Cortex of kidney (tissue), 1 donor: ENCODE measurements around the gene ATMIN.

ENCODE experiments used
- DNase-seq: peaks from one replicate; lab custom pipeline; 2025; lab: John Stamatoyannopoulos, UW

The ATMIN gene, protein sequence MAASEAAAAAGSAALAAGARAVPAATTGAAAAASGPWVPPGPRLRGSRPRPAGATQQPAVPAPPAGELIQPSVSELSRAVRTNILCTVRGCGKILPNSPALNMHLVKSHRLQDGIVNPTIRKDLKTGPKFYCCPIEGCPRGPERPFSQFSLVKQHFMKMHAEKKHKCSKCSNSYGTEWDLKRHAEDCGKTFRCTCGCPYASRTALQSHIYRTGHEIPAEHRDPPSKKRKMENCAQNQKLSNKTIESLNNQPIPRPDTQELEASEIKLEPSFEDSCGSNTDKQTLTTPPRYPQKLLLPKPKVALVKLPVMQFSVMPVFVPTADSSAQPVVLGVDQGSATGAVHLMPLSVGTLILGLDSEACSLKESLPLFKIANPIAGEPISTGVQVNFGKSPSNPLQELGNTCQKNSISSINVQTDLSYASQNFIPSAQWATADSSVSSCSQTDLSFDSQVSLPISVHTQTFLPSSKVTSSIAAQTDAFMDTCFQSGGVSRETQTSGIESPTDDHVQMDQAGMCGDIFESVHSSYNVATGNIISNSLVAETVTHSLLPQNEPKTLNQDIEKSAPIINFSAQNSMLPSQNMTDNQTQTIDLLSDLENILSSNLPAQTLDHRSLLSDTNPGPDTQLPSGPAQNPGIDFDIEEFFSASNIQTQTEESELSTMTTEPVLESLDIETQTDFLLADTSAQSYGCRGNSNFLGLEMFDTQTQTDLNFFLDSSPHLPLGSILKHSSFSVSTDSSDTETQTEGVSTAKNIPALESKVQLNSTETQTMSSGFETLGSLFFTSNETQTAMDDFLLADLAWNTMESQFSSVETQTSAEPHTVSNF

DNA sequence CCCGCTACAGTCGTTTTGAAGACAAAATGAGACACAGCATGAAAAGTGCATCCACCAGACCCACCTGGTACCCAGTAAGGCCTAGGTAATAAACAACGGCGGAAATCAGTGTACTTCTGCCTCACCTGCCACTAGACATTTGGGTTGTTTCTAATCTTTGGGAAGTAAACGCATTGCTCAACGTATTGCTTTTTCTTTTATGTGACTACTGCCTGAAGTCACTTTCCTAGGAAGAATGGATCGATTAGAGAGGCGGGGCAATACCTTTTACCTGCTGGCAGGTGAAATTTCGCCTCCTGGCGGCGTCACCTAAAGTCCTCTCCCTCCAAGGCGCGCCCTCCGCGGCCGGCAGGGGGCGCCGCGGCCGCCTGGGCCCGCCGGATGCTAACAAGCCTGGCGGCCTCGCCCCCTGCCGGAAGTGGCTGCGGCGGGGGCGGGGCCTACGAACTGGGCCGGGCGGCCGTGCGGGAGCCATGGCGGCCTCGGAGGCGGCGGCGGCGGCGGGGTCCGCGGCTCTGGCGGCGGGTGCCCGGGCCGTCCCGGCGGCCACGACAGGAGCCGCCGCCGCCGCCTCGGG lies at the start of gene ATMIN:
TSS of gene ATMIN (plus strand) at position 445 of the 577 bp plus-strand sequence. CDS start at position 474, 29 bp downstream.
- peak; percentile 31 for DNase-seq

DNA sequence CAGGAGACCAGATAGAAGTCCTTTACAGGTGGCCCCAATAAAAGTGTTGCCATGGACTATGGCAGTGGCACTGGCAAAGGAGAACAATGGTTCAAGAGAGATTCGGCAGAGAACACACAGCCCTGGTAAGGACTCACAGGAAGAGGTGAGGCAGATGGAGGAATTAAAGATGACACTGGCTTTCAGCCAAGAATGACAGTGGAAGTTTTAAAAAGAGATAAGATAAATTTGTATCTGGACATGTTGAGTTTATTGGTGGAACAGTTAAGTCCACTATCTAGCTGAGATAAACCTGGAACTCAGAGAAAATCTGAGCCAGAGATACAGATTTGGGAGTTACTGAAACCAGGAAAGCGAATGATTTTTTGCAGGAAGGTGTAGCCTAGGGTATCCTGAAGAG lies 49.1 kb upstream of the ATMIN start:
- no peak for DNase-seq

DNA sequence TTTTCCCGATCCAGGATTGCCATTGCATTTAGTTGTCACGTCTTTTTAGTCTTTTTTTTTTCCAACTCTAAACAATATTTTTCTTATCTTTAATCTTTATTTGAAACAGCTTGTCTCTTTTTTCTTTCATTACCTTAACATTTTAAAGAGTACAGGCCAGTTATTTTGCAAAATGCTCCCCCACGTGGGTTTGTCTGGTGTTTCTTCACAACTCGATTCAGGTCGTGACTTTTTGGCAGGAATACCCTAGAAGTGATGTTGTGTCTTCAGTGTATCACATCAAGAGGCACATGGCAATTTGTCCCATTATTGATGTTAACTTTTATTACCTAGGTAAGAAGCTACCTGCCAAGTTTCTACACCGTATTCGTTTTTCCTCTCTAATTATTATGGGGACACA lies 46.9 kb upstream of the ATMIN start:
- no peak for DNase-seq

DNA sequence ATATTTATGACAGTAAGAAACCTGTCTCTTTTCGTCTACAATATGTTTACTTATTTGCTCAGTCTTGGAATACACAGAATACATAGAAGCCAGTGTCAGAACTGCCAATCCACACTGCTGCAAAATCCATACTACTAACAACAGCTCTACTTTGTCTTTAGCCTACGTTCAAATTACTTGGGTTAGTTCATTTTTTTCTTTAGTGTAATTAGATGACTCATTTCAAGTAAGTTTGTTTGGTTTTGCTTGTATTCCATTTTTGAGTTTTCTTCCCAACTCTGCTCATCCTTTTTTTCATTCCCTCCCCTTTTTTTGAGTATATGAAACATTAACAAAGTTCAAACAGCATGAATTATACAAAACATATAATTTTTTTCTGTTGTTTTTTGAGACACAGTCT lies 45.8 kb upstream of the ATMIN start:
- no peak for DNase-seq

DNA sequence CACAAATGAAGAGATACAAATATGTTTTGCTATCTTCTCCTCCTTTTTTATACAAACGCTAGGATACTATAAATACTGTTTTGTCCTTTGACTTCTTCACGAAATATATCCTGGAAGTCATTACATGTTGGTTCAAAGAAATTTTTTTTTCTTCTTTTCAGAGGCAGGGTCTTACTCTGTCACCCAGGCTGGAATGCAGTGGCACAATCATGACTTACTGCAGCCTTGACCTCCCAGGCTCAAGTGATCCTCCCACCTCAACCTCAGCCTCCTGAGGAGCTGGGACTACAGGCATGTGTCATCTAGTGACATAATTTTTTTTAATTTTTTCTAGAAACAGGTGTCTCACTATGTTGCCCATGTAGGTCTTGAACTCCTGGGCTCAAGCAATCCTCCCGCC lies 45.1 kb upstream of the ATMIN start:
- DNase-seq, result no peak

DNA sequence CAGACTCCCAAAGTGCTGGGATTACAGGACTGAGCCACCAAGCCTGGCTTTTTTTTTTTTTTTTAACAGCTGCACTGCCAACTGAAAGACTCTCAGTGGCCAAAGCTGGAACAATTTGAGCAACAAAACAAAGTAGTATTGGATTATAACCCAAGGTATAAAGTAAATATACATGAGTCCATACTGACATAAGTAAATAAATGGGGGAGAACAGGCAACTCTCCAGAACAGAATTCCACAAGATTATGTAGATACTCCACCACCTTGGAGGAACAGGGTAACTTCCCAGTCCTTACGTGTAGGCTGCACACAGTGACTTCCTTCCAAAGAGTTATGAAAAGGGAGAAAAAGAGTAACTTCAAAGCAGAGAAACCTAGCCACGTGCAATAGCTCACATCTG lies 44.7 kb upstream of the ATMIN start:
- DNase-seq, result no peak

DNA sequence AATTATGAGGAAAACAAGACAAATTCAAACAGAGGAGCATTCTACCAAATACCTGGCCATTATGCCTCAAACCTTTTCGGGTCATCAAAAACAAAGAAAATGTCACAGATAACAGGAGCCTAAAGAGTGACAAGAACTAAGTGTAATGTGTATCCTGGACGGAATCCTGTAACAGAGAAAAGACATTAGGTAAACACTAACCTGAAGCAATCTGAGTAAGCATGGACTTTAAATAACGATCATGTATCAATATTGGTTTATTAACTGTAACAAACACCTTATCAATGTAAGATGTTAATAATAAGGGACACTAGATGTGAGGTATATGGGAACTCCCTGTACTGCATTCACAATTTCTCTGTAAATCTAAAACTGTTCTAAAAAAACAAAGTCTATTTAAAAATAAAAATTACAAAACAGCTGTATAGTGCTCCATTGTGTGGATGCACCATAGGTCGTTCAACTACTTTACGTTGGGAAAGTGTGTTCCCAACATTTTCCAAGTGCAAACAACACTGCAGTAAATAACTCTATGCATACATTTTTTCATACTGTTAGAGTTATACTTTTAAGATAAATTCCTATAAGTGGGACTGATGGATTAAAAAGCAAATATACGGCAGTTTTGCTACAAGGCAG lies 43.7 kb upstream of the ATMIN start:
- no peak for DNase-seq

DNA sequence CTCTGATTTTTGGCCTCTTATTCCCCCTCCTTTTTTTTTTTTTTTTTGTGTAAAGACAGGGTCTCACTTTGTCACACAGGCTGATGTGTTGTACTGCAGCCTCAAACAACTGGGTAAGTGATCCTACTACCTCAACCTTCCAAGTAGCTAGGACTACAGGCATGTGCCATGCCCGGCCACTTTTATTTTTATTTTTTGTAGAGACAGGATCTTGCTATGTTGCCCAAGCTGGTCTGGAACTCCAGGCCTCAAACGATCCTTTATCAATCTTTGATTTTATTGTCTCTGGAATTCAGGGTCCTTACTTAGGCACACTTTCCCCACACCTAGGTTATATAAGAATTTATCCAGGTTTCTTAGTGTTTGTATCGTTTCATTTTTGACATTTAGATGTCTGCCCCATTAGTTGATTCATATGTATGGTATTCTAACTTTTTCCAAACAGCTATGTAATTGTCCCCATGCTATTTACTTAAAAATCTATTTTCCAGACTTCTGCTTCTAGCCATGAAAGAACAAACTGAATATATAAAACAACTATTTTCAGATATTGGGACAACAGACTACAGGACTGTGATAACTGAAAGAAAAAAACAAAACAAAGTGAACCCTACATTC lies 42.9 kb upstream of the ATMIN start:
- DNase-seq, result no peak

DNA sequence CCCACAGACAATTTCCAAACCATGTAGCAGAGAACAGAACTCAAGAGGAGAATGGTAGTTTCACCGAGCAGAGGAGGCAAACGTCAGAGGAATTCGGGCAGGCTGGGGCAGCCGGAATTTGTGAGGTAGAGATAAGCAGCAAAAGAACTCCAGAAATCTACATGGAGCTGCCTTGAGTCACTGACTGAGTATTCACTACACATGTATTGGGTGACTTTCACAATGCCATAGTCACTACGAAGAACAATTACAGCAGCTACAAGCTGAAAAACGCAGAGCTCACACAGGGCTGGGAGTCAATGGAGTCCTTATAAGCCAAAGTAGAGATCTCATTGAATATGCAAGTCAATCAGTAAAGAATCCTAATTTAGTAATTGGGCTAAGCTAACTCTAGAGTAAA lies 42.3 kb upstream of the ATMIN start:
- no peak for DNase-seq

DNA sequence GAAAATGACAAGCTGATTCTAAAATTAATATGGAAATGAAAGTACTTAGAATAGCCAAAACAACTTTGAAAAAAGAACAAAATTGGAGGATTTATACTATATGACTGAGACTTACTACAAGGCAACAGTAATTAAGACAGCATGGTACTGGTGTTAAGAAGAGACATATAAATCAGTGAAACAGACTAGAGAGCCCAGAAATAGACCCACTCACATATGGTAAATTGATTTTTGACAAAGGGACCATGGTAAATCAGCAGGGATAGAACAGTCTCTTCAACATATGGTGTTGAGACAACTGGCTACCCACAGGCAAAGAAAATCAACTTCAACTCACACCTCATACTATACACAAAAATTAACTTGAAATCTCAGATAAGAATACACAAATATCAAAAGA lies 41.8 kb upstream of the ATMIN start:
- DNase-seq, result no peak

DNA sequence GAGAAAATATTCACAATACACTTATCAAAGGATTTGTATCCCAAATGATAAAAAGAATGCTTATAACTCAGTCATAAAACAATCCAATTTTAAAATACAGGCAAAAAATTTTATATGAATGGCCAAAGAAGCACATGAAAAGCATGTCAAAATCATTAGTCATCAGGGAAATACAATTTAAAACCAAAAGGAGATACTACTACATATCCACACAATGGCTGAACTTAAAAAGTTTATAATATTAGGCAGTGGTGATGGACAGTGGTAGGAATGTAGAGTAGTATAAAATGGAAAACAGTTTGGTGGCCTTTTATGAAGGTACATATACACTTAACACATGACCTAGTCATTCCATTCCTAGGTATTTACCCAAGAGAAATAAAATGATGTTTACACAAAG lies 41.2 kb upstream of the ATMIN start:
- DNase-seq, result no peak

DNA sequence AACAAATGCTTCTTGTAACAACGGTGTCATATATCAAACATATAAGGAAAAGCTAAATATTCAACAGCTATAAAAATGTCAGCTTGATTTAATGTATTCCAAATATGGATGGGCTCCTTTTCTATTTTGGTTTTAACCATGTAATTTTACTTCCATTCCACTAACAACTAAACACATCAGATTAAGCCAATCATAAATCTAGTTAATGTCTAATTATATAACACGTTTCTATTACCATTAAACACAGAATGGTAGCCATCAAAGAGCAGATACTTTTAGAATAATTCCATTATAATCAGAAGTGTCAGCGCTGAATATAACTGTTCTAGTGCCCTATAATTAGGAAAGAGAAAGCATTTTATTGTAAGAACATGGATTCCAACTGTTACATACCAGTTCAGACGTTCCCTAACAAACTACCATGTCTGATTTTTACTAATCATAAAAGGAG lies 38.9 kb upstream of the ATMIN start:
- no peak for DNase-seq

DNA sequence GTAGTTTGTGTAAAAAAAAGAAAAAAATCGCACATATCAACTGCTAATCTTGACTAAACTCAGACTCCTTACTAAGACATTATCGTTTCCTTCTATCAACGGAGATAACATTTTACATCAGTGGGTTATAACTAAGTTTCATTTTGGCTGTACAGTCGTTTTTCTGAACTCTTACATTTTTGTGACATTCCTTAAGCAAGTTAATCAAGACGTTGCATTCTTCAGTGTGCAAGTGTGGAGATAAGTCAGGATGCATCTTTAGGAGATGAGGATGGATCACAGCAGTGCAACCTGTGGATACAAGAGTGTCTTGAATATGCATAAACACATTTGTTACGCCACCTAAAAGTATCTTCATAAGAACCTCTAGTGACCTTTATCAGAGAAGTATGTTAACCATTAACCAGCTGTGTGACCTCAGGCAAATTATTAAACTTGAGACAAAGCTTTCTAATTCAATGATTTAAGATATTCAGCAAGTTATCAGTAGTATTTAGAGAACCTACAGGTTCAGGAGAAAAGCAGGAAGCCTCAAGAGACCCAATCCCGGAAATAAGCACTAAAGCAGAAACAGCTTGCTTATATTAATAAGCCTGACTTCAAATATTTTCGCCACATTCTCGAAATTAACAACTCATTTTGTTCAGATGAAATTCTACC lies 38.4 kb upstream of the ATMIN start:
- DNase-seq, result no peak

DNA sequence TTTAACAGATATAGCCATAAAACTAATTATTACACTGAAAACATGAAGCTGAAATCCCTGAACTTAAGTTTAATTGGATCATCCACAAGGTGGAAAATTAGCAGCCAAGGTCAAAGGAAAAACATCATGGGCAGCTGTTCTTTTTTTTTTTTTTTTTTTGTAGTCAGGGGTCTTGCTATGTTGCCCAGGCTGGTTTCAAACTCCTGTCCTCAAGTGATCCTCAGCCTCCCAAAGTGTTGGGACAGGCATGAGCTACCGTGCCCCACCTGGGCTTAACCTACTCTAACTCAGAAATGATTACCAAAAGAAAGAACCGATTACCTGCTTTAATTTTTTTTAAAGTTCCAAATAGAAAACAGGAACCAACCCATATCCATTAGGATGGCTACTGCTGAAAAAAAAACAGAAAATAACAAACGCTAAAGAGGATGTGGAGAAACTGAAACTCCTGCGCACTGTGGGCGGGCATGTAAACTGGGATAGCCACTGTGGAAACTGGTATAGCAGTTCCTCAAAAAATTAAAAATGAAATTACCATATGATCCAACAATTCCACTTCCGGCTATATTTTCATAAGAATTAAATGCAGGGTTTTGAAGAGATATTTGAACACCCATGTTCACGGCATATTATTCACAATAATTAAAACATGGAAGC lies 37.5 kb upstream of the ATMIN start:
- no peak for DNase-seq

DNA sequence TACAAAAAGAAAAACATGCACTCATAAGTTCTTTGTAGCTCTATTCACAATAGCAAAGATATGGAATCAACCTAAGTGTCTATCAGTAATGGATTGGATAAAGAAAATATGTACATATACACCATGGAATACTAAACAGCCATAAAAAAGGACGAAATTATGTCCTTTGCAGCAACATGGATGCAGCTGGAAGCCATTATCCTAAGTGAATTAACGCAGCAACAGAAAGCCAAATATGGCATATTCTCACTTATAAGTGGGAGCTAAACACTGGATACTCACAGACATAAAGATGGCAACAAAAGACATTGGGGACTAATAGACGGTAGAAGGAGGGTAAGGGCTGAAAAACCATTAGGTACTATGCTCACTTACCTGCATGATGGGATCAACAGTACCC lies 34.8 kb upstream of the ATMIN start:
- no peak for DNase-seq

DNA sequence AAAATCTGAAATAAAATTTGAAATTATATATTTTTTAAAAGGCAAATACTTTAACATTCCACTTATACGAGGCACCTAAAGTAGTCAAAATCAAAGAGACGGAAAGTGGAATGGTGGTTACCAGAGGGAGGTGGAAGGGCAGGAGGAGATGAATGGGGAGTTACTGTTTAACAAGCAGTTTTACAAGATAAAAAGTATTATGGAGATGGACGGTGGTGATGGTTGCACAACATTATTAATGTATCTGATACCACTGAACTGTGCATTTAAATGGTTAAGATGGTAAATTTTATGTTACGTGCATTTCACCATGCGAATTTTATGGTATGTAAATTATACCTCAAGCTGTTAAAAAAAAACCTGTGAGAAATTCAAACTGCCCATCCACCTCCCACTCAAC lies 34.3 kb upstream of the ATMIN start:
- no peak for DNase-seq

DNA sequence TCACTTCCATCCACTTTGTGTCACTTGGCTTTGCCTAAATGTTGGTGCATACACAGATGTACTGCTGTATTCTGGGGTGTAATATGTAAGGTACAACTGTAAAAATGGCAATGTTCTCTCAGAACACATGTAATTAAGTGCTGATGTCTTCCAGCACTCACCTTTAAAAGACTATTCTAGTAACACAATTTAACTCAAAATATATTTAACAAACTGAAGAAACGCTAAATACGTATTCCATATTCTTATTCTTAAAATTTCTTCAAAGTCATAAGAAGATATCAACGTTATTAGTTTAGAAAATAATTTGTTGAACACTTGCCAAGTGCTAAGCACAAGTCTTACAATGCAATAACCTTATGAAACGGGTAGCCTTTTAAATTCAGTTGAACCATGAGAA lies 32.6 kb upstream of the ATMIN start:
- DNase-seq, result no peak

DNA sequence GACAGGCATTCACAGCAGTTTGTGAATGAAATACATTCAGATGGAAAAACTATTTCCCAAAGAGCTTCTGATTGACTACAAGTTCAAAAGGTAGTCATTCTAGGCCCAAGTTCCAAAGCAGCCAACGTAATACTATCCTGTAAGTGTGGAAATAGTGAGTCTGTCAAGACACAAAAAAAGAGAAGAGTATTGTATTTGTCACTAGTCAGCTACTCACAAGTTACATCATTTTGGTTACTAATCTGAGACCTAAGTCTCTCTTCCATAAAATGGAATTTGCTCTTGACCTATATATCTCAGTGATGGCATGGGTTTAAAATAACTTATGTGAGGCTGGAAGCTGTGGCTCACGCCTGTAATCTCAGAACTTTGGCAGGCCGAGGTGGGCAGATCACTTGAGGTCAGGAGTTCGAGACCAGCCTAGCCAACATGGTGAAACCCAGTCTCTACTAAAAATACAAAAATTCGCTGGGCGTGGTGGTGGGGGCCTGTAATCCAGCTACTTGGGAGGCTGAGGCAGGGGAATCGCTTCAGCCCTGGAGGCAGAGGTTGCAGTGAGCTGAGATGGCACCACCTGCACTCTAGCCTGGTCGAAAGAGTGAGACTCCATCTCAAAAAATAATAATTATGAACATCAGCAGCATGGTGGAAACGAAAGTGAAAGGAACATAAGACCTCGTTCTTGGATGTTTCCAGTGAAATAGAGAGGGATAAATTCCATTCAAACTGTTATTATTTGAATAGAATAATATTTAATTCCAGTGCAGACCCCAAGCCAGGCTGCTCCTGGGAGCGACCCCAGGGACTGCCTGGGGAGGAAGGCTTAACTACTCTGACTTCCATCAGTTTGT lies 31.8 kb upstream of the ATMIN start:
- no peak for DNase-seq

DNA sequence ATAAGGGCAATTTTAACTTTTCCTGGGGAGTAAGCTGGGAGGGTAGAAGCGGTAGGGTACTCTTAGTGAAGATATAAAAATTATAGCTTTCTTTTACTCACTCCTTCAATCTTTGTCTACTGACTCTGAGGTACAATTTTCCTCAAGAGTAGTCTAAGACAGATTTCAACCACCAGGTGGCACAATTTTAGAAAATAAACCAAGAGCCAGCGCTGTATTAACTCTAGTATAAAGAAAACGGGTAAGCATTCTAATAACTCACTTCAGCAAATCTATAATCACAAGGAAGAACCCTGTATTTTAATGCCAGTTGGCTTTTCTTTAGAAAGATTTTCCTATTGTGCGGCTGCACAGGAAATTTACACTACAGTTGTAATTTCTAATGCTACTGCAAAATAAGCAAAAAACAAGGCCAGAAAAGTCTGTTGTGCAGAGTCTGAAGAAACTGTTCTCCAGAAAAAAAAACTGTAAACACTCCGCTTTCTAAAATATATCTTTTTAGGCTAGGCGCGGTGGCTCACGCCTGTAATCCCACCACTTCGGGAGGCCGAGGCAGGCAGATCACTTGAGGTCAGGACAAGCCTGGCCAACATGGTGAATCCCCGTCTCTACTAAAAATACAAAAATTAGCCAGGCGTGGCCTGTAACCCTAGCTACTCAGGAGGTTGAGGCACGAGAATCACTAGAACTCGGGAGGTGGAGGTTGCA lies 30.8 kb upstream of the ATMIN start:
- DNase-seq, result no peak
